ENCODE data around the gene NOL3. TPM values are rescaled to one million over a fixed set of nuclear protein-coding genes. Genes with fewer than 3 reads are reported as not detected.

Gene NOL3
- total and polyA plus RNA-seq, 2 of the 13 experiments (the other 11 are each of a cell fraction or from before 2014, with no cell fraction given) = 5.7 to 20.5 TPM

DNA sequence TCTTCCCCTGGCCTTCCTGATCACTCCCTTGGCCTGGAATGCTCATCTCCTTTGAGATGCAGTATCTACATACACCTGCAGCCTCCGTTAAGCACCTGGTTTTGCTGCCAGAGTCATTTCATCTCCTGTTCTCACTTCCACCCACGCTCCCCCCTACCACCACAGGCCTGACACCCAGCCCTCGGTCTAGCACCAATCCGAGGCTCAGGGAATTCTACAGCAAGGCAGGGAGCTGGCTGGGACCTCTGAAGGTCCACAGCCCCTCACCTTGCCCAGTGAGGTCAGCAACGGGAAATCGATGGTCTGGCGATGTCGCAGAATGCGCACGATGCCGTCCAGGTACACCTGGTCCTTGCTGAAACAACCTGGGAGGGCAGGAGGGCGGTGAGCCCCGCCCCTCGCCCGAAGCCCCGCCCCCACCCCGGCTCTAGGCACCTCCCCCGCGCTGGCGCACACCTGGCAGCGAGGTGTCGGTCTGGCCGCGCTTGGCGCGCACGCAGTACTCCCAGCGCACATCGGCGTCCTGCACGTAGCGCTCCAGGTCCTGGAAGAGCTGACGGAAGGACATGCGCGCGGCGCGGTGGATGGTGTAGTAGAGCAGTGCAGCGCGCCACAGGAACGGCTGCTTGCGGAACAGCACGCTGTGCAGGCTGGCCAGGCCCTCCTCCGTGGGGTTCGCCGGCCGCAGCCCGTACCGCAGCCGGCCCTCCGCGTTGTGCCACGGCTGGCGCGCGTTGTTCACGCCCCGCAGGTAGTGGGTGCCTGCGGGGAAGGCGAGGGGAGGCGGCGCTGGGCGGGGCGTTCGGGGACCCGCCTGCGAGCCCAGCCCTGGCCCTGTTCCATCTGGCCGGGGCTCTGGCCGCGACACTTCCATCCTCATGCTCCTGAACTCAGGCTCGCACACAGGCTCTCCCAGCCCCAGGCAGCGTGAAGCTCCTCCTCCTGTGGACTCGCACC lies 7.7 kb downstream of the NOL3 start (continued):
- TF ChIP-seq STAG1 (CRISPR knock-in tag; IDR thresholded peaks at IDR 0.05) (peak; percentile 25; the same call in 1 of the 2 replicates), ZNF550 (CRISPR knock-in tag; IDR thresholded peaks at IDR 0.05; ENCODE audit: borderline replicate concordance) (0 out of 2 replicates have a peak, but pooled peaks have one; percentile 47), AGO2 (optimal IDR thresholded peaks at IDR 0.05; ENCODE audit: low read depth, low read length) (peak; percentile 73), ZNF629 (CRISPR knock-in tag; conservative IDR thresholded peaks at IDR 0.05) (no peak), YEATS4 (CRISPR knock-in tag; IDR thresholded peaks at IDR 0.05; ENCODE audit: borderline replicate concordance) (peak; percentile 72; the same call in 1 of the 2 replicates), ZIK1 (CRISPR knock-in tag; IDR thresholded peaks at IDR 0.05; ENCODE audit: borderline replicate concordance, low read depth) (peak; percentile 68; the same call in 1 of the 2 replicates), KLF16 (CRISPR knock-in tag; IDR thresholded peaks at IDR 0.05) (0 out of 4 replicates have a peak, but pooled peaks of 1 of the 2 experiments have one; percentile 40), ZNF253 (CRISPR knock-in tag; IDR thresholded peaks at IDR 0.05; ENCODE audit: borderline replicate concordance) (0 out of 2 replicates have a peak, but pooled peaks have one; percentile 15)
- TF ChIP-seq, protein P1, sequence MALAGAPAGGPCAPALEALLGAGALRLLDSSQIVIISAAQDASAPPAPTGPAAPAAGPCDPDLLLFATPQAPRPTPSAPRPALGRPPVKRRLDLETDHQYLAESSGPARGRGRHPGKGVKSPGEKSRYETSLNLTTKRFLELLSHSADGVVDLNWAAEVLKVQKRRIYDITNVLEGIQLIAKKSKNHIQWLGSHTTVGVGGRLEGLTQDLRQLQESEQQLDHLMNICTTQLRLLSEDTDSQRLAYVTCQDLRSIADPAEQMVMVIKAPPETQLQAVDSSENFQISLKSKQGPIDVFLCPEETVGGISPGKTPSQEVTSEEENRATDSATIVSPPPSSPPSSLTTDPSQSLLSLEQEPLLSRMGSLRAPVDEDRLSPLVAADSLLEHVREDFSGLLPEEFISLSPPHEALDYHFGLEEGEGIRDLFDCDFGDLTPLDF (CRISPR knock-in tag; IDR thresholded peaks at IDR 0.05) = no peak
- TF ChIP-seq, protein P2, sequence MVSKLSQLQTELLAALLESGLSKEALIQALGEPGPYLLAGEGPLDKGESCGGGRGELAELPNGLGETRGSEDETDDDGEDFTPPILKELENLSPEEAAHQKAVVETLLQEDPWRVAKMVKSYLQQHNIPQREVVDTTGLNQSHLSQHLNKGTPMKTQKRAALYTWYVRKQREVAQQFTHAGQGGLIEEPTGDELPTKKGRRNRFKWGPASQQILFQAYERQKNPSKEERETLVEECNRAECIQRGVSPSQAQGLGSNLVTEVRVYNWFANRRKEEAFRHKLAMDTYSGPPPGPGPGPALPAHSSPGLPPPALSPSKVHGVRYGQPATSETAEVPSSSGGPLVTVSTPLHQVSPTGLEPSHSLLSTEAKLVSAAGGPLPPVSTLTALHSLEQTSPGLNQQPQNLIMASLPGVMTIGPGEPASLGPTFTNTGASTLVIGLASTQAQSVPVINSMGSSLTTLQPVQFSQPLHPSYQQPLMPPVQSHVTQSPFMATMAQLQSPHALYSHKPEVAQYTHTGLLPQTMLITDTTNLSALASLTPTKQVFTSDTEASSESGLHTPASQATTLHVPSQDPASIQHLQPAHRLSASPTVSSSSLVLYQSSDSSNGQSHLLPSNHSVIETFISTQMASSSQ (IDR thresholded peaks at IDR 0.05; ENCODE audit: low read depth) = no peak
- TF ChIP-seq, protein P2 (CRISPR knock-in tag; IDR thresholded peaks at IDR 0.05; ENCODE audit: borderline replicate concordance) = peak; percentile 76
- TF ChIP-seq, protein P3, sequence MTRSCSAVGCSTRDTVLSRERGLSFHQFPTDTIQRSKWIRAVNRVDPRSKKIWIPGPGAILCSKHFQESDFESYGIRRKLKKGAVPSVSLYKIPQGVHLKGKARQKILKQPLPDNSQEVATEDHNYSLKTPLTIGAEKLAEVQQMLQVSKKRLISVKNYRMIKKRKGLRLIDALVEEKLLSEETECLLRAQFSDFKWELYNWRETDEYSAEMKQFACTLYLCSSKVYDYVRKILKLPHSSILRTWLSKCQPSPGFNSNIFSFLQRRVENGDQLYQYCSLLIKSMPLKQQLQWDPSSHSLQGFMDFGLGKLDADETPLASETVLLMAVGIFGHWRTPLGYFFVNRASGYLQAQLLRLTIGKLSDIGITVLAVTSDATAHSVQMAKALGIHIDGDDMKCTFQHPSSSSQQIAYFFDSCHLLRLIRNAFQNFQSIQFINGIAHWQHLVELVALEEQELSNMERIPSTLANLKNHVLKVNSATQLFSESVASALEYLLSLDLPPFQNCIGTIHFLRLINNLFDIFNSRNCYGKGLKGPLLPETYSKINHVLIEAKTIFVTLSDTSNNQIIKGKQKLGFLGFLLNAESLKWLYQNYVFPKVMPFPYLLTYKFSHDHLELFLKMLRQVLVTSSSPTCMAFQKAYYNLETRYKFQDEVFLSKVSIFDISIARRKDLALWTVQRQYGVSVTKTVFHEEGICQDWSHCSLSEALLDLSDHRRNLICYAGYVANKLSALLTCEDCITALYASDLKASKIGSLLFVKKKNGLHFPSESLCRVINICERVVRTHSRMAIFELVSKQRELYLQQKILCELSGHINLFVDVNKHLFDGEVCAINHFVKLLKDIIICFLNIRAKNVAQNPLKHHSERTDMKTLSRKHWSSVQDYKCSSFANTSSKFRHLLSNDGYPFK (CRISPR knock-in tag; IDR thresholded peaks at IDR 0.05; ENCODE audit: borderline replicate concordance) = no peak; the same call in 1 of the 2 replicates
- TF ChIP-seq, protein P4, sequence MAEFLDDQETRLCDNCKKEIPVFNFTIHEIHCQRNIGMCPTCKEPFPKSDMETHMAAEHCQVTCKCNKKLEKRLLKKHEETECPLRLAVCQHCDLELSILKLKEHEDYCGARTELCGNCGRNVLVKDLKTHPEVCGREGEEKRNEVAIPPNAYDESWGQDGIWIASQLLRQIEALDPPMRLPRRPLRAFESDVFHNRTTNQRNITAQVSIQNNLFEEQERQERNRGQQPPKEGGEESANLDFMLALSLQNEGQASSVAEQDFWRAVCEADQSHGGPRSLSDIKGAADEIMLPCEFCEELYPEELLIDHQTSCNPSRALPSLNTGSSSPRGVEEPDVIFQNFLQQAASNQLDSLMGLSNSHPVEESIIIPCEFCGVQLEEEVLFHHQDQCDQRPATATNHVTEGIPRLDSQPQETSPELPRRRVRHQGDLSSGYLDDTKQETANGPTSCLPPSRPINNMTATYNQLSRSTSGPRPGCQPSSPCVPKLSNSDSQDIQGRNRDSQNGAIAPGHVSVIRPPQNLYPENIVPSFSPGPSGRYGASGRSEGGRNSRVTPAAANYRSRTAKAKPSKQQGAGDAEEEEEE (CRISPR knock-in tag; IDR thresholded peaks at IDR 0.05; ENCODE audit: borderline replicate concordance) = no peak
- TF ChIP-seq, protein P5, sequence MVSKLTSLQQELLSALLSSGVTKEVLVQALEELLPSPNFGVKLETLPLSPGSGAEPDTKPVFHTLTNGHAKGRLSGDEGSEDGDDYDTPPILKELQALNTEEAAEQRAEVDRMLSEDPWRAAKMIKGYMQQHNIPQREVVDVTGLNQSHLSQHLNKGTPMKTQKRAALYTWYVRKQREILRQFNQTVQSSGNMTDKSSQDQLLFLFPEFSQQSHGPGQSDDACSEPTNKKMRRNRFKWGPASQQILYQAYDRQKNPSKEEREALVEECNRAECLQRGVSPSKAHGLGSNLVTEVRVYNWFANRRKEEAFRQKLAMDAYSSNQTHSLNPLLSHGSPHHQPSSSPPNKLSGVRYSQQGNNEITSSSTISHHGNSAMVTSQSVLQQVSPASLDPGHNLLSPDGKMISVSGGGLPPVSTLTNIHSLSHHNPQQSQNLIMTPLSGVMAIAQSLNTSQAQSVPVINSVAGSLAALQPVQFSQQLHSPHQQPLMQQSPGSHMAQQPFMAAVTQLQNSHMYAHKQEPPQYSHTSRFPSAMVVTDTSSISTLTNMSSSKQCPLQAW (CRISPR knock-in tag; IDR thresholded peaks at IDR 0.05) = peak; percentile 30; the same call in 1 of the 2 replicates
